SW480 (cell line): ENCODE data around the gene NT5C2.
"Not testable (repeated sequence)": the region's sequence is repeated elsewhere in the genome, so short reads cannot be mapped to it uniquely, and the experiment has no call there.

Experiments
- DNase-seq: peaks from one replicate; pipeline ENCODE4 v3.0.0-alpha.2; 2016; ENCODE audit warnings: low spot score

NT5C2 gene

GRCh38 chr10:103199488-103199887 is 6.4 kb upstream of the NT5C2 start:
- no peak for DNase-seq

- no peak for DNase-seq
These were observed 5.6 kb upstream of the NT5C2 start for GRCh38 chr10:103198648-103199047.

DNA sequence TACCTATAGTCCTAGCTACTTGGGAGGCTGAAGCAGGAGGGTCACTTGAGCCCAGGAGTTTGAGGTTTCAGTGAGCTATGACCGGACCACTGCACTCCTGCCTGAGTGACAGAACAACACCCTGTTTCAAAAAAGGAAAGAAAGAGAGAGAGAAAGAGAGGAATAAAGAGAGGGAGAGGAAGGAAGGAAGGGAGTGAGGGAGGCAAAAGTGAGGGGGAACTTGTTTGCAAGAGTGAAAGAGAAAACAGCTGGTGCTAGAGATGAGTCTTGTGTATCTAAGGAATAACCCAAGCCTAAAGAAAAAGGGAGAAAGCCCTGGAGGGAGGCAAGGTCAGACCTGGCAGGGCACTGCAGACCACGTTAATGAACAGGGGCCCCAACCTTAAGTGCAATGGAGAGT is 4.8 kb upstream of the NT5C2 start:
- no peak for DNase-seq

GRCh38 chr10:103197174-103197573 is 4.1 kb upstream of the NT5C2 start:
- DNase-seq = peak; percentile 42

DNA sequence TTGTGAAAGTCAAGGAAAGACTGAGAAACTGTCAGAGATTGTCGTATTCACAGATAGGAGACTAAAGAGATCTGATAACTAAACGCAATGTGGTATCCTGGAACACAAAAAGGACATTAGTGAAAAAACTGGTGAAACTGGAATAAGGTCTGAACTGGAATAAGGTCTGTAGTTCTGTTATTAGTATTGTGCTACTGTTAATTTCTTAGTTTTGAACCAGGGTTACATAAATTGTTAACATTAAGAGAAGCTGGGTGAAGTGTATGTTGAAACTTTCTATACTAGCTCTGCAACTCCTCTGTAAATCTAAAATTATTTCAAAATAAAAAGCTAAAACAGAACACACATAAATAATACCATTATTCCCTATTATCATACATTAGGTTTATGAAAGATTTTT is 3.4 kb upstream of the NT5C2 start:
- no peak for DNase-seq

DNA sequence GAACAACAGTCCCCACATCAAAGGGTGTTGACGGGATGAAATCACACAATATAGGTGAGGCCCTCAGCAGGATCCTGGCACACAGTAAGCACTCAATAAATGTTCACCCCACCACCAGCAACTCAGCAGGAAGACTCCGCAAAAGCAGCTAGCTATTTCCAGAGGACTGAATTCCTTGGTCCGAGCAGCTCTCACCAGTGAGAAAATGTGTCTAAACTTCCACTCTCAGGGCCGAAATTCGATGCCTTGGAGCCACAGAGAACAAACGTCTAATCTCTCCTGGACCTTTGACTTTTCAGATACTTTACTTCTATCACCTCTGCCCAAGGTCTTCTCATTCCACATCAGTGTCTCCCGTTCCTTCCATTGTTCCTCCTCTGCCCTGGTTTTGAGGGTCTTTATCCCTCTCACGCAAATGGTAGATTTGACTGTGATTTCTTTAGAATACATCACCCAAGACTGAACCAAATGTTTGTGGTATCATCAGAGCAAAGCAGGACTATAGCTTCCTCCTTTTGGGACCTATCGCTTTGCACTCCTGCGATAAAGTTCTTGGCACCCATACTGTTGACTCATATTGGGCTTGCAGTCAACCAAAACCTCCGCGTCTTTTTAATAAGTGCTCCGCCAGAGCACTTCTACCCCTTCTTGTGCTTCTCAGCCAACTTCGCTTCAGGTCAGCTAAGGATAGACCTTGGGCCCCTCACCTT is 903 bp upstream of the NT5C2 start:
- peak; percentile 44 for DNase-seq

DNA sequence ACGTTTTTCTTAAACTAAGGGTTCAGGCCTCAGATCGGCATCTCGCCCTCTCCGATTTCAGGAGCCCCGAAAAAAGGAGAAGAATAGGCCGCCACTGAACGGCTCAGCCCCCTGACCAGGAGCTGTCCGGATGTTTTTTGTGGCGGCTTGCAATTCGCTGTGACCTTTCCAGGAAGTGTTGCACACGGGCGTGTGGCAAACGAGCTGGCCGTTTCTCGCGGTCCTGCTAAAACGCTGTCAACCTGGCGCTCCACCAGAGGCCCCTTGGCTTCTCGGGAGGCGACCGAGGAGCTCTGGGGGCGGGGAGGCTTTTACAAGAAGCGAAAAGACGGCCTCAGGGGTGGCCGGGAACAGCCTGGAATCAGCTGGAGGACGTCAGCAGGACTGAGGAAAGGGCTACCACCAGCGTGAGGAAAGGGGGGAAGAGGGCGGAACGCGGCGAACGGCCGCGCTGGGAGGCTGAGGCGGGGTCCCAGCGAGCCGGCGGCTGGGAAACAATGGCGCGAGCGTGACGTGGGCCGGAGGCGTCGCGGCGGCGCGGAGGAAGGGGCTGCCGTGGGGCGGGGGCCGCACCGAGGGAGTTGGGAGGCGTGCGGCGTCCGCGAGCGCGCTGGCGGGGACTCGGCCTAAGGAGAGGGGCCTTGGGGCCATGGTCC is 493 bp downstream of the NT5C2 start:
- peak; percentile 67 for DNase-seq

DNA sequence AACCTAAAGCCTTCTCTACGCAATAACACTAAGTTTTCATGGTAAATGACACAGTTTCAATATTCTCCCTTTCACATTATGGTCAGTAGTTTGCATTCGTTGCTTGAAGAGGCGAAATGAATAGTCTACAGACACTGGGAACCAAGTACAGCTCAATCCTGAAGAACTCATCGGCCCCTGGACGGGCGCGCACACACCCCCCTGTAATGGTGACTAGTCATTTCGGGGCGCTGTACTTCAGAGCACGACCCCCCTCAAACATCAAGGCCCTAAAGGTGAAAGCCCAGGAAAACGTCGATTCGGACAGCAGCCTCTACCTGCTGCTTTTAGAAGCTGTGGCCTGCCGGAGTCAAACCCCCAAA is 1.0 kb downstream of the NT5C2 start:
- peak; percentile 12 for DNase-seq

- DNase-seq = not testable (repeated sequence)
These were observed 1.9 kb downstream of the NT5C2 start for GRCh38 chr10:103191198-103191597.

DNA sequence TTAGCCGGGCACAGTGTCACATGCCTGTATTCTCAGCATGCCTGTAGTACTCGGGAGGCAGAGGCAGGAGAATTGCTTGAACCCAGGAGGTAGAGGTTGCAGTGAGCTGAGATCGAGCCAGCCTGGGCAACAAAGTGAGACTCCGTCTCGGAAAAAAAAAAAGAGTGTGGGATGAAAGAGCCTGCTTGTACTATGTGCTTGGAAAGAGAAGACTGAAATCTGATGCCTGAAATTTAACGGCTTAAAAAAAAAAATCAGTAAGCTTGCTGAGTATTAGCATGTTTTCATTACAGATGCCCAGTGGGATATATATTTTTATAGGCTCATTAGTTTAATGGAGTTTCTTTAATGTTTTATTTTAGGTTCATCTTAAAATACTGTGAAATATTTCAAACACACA is 4.2 kb downstream of the NT5C2 start:
- no peak for DNase-seq

- no peak for DNase-seq
These were observed 6.9 kb downstream of the NT5C2 start for GRCh38 chr10:103186128-103186527.

DNA sequence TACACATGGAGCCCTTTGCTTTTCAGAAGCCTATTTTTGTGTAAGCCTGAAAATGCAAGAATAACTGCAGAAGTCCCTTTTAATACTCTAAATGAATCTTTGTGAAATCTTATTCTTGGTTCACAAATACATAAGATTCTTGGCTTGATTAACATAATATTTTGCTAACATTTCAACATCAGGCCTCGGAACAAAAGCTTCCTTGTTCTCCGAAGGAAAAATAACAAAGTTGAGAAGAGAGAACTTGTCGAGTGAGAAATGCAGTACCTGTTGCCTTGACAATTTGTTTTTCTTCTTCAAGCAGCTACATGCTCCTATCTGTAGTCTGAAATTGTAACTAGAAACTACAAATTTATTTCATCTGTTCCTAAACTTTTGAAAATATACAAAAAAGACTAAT is 8.5 kb downstream of the NT5C2 start:
- DNase-seq = no peak

DNA sequence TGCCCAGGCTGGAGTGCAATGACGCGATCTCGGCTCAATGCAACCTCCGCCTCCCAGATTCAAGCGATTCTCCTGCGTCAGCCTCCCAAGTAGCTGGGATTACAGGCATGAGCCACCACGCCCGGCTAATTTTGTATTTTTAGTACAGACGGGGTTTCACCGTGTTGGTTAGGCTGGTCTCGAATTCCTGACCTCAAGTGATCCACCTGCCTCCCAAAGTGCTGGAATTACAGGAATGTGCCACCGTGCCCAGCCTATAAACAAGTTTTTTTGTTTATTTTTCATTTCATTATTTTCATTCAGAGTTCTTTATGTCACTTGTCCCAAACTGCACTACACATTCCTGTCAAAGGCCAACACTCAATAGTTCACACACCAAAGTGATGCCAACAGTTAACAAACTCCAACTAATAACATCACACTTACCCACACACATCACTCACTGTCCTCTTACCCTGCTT is 9.1 kb downstream of the NT5C2 start:
- DNase-seq = not testable (repeated sequence)

DNA sequence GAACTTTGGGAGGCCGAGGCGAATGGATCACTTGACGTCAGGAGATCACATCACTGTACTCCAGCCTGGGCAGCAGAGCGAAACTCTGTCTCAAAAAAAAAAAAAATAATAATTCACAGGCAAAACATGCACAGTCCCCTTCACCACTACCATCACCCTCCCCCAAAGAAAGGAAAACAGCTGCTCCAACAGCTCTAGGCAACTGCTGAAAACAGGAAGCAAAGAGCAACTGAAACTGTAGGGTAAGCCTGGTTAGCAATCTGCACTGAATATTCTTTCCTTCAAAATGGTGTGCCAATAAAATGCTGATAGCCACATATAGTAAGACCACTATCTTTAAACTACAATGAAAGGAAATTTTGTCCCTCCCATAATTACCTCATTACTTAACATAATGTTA is 11.8 kb downstream of the NT5C2 start:
- DNase-seq = no peak

GRCh38 chr10:103180491-103180890 is 12.6 kb downstream of the NT5C2 start:
- no peak for DNase-seq

- no peak for DNase-seq
These were observed 15.9 kb downstream of the NT5C2 start for GRCh38 chr10:103177123-103177522.

GRCh38 chr10:103175580-103176285 is 17.3 kb downstream of the NT5C2 start:
- DNase-seq = no peak

GRCh38 chr10:103174324-103174723 is 18.7 kb downstream of the NT5C2 start:
- not testable (repeated sequence) for DNase-seq

DNA sequence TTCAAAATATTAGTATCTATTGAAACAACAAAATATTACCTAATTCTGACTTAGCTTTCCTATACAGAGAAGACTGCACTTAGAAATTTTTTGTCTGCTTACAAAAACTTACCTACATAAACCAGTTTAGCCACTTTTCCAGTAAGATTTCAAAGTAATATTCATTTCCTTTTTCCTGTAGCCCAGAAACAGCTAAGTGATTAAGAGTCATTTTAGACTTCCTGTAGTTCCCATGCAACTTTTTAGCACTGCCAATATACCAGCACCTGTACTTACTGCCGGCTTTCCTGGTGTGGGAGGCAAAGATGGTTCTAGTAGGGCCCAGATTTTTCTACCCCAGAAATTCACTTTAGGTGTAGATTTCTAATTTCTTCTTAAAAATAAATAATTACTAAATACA is 21.8 kb downstream of the NT5C2 start:
- no peak for DNase-seq

- no peak for DNase-seq
These were observed 24.6 kb downstream of the NT5C2 start for GRCh38 chr10:103168438-103168837.

DNA sequence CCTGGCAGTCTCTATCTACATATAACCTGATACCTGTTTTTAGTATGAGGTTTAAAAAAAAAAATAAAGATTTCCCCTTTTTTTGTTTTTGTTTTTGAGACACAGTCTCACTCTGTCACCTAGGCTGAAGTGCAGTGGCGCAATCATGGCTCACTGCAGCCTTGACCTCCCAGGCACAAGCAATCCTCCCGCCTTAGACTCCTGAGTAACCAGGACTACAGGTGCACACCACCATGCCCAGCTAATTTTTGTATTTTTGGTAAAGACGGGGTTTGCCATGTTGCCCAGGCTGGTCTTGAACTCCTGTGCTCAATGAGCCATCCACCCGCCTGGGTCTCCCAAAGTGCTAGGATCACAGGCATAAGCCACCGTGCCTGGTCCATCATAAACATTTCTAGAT is 25.5 kb downstream of the NT5C2 start:
- DNase-seq = not testable (repeated sequence)

GRCh38 chr10:103166523-103166922 is 26.5 kb downstream of the NT5C2 start:
- no peak for DNase-seq

- not testable (repeated sequence) for DNase-seq
These were observed 29.2 kb downstream of the NT5C2 start for GRCh38 chr10:103163766-103164403.
